ENCODE measurements around the gene CHPF2.

DNA sequence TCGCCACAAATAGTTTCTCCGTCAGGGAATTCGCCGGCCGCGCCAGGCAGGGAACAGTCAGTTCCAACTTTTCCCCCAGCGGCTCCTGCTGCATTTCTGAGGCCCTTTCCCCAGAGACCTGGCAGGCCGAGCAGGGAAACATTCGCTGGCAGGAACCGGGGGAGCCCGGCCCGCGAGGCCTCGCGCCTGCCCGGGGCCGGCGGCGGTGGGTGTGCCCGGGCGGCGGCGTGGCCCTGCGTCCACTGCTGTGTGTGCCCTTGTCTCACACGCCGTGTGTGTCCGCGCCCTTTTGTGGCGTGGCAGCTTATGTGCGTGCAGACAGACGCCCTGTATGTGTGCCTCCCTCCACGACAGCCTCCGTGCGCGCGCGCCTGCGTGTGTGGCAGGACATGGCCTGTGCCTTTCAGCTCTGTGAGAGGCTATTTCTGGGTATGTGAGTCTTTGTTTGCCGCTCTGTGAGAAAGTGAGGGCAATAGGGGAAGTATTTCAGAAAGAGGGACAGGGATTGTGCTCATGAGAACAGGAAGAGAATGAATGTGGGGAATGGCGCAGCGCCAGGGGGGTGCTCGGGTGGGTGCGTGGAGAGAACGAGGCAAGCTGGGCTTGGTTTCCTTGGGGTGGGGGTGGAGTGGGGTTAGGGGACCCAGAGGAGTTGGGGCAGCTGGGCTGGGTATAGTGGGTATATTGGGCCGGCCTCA, 16.9 kb downstream of the CHPF2 start:
- TF ChIP-seq, protein P1, sequence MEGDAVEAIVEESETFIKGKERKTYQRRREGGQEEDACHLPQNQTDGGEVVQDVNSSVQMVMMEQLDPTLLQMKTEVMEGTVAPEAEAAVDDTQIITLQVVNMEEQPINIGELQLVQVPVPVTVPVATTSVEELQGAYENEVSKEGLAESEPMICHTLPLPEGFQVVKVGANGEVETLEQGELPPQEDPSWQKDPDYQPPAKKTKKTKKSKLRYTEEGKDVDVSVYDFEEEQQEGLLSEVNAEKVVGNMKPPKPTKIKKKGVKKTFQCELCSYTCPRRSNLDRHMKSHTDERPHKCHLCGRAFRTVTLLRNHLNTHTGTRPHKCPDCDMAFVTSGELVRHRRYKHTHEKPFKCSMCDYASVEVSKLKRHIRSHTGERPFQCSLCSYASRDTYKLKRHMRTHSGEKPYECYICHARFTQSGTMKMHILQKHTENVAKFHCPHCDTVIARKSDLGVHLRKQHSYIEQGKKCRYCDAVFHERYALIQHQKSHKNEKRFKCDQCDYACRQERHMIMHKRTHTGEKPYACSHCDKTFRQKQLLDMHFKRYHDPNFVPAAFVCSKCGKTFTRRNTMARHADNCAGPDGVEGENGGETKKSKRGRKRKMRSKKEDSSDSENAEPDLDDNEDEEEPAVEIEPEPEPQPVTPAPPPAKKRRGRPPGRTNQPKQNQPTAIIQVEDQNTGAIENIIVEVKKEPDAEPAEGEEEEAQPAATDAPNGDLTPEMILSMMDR (IDR thresholded peaks at IDR 0.05), result no peak
- no peak for TF ChIP-seq POLR2A (IDR thresholded peaks at IDR 0.05)

Data from testis (tissue), 2 donors.